ENCODE results near the gene FOXM1.

- TF ChIP-seq CTCF (IDR thresholded peaks at IDR 0.05) (no peak), POLR2A (IDR thresholded peaks at IDR 0.05) (no peak)
These were observed 65.2 kb downstream of the FOXM1 start for GRCh38 chr12:2811801-2812200.

All from prostate gland (tissue), 2 donors.